Renal cortex interstitium (tissue), 11 donors: ENCODE data around the gene SPATA19. TPM values are rescaled to one million over a fixed set of nuclear protein-coding genes. Genes with fewer than 3 reads are reported as not detected.

Experiments
- DNase-seq, 11 donors: peaks; one replicate each; pipeline ENCODE4 v3.0.0-alpha.2; 2013; ENCODE audit warnings: low read depth in 9 of 11, low spot score in 4 of 11; ENCODE audit errors: extremely low read depth in 1 of 11
- polyA plus RNA-seq, 3 donors: library from polyadenylated mRNA; unstranded; fragments of 120-200 nt; gene quantifications; one replicate each; pipeline ENCODE4 v1.2.1, GENCODE V29; 2013; ENCODE audit not compliant: insufficient read length in 3 of 3

The SPATA19 gene
- polyA plus RNA-seq, 3 donors: not detected

- DNase-seq: no peak
These were observed 3.9 kb downstream of the SPATA19 start for GRCh38 chr11:133841279-133842043.

- no peak for DNase-seq
These were observed 4.8 kb downstream of the SPATA19 start for GRCh38 chr11:133840479-133840941.

GRCh38 chr11:133835593-133836548 is 9.4 kb downstream of the SPATA19 start:
- DNase-seq: no peak

GRCh38 chr11:133834682-133835592 is 10.4 kb downstream of the SPATA19 start:
- peak in 10 of 11 donors; percentile 43 to 66 (median 56) for DNase-seq

- no peak for DNase-seq
These were observed 11.2 kb downstream of the SPATA19 start for GRCh38 chr11:133833898-133834681.

GRCh38 chr11:133832991-133833897 is 12.1 kb downstream of the SPATA19 start:
- DNase-seq: no peak

GRCh38 chr11:133832096-133832990 is 13.0 kb downstream of the SPATA19 start:
- no peak for DNase-seq

- DNase-seq: no peak
These were observed 14.1 kb downstream of the SPATA19 start for GRCh38 chr11:133830931-133831907.

GRCh38 chr11:133829566-133829965 is 15.7 kb downstream of the SPATA19 start:
- no peak for DNase-seq

GRCh38 chr11:133828871-133829270 is 16.4 kb downstream of the SPATA19 start:
- no peak for DNase-seq

GRCh38 chr11:133827556-133827955 is 17.8 kb downstream of the SPATA19 start:
- no peak for DNase-seq

- DNase-seq: no peak
These were observed 18.4 kb downstream of the SPATA19 start for GRCh38 chr11:133826866-133827265.

GRCh38 chr11:133825666-133826065 is 19.6 kb downstream of the SPATA19 start:
- no peak for DNase-seq

- DNase-seq: no peak
These were observed 20.2 kb downstream of the SPATA19 start for GRCh38 chr11:133825156-133825555.

GRCh38 chr11:133824593-133824992 is 20.7 kb downstream of the SPATA19 start:
- DNase-seq: no peak
